K562 (cell line): ENCODE measurements around the gene PDE6C.

Experiments
- CTCF ChIP-seq, 3 experiments: IDR thresholded peaks in 2 of 3; conservative IDR thresholded peaks in 1 of 3; 2 replicates each; pipeline ENCODE4 v1.5.1; 2011 to 2012; ENCODE audit warnings: low read length in 3 of 3, mild to moderate bottlenecking in 3 of 3, control low read depth in 2 of 3, improper control_type of control experiment in 1 of 3, inconsistent platforms in 1 of 3, low read depth in 1 of 3, mixed read lengths in 1 of 3, moderate library complexity in 1 of 3; ENCODE audit not compliant: insufficient read depth in 2 of 3
- RNF2 ChIP-seq: sonication (generic); IDR thresholded peaks from 2 replicates; pipeline ENCODE4 v1.6.1; 2016
- SRSF9 ChIP-seq: fragments of 200-400 bp; formaldehyde crosslinking; IDR thresholded peaks from 2 replicates; pipeline ENCODE4 v1.6.1; 2017; ENCODE audit warnings: low read depth, low read length, borderline replicate concordance
- ZBTB26 ChIP-seq: fragments of 450-650 bp; formaldehyde crosslinking; IDR thresholded peaks from 2 replicates; pipeline ENCODE4 v1.4.0; 2022; ENCODE audit warnings: missing genetic modification characterization

GRCh38 chr10:93628858-93629257 lies 16.5 kb downstream of the PDE6C start:
- TF ChIP-seq CTCF (IDR thresholded peaks at IDR 0.05 in 2 of 3, conservative IDR thresholded peaks at IDR 0.05 in 1 of 3; ENCODE audit: insufficient read depth in 2 of 3, low read depth in 1 of 3, low read length in 3 of 3) (no peak), RNF2 (no peak), SRSF9 (no peak), ZBTB26 (CRISPR knock-in tag) (no peak)
